Nephron (organoid): ENCODE results near the gene TTC22.

Source experiments
- H3K27ac Mint-ChIP-seq, 3 experiments: 2 replicates each; pipeline ENCODE4 v1.8.0; 2020; ENCODE audit warnings: mixed read lengths in 3 of 3, mild to moderate bottlenecking in 2 of 3, moderate library complexity in 1 of 3
- H3K27me3 Mint-ChIP-seq: 2 replicates; pipeline ENCODE4 v1.8.0; 2021; ENCODE audit warnings: low read depth, mild to moderate bottlenecking, moderate library complexity, mixed read lengths
- H3K36me3 Mint-ChIP-seq: 2 replicates; pipeline ENCODE4 v1.8.0; 2020; ENCODE audit warnings: low read depth, mixed read lengths
- H3K4me1 Mint-ChIP-seq: 2 replicates; pipeline ENCODE4 v1.8.0; 2020; ENCODE audit warnings: mixed read lengths
- H3K4me3 Mint-ChIP-seq, 3 experiments: 2 replicates each; pipeline ENCODE4 v1.8.0; 2020; ENCODE audit warnings: mild to moderate bottlenecking in 3 of 3, mixed read lengths in 3 of 3, moderate library complexity in 2 of 3
- H3K9me3 Mint-ChIP-seq: 2 replicates; pipeline ENCODE4 v1.8.0; 2020; ENCODE audit warnings: mixed read lengths
- CTCF ChIP-seq, 3 experiments: fragments of 200-600 bp; sonication (generic); IDR thresholded peaks; one replicate each; pipeline ENCODE4 v1.5.0; 2021; ENCODE audit warnings: antibody characterized with exemption in 3 of 3; ENCODE audit not compliant: unreplicated experiment in 3 of 3

The TTC22 gene

GRCh38 chr1:54764133-54764921, 36.8 kb downstream of the TTC22 start, which contains the start of gene PARS2:
Gene PARS2, minus strand, starts transcription at chr1:54764523. Its CDS starts 5,362 bp downstream, at chr1:54759161.
- no peaks in the 10 kb centered on the region for H3K9me3 Mint-ChIP-seq
- H3K4me3 Mint-ChIP-seq: peak within 1 kb of the TSS; percentile 94 to 96 (median 95)
- no peaks in the 10 kb centered on the region for H3K36me3 Mint-ChIP-seq
- H3K4me1 Mint-ChIP-seq: peaks cover 32% of the 10 kb centered on the region
- peak within 1 kb of the TSS; percentile 83 to 99 (median 96) for H3K27ac Mint-ChIP-seq
- H3K27me3 Mint-ChIP-seq: peaks cover 4% of the 10 kb centered on the region
- TF ChIP-seq CTCF (IDR thresholded peaks at IDR 0.05; ENCODE audit: unreplicated experiment in 3 of 3): no peak

GRCh38 chr1:54763816-54764132, 37.3 kb downstream of the TTC22 start:
- peaks cover 4% of the 10 kb centered on the region for H3K27me3 Mint-ChIP-seq
- no peak for TF ChIP-seq CTCF (IDR thresholded peaks at IDR 0.05; ENCODE audit: unreplicated experiment in 3 of 3)
- H3K9me3 Mint-ChIP-seq: no peaks in the 10 kb centered on the region
- peak overlapping the region; percentile 94 to 96 (median 95) for H3K4me3 Mint-ChIP-seq
- peak overlapping the region; percentile 83 to 99 (median 96) for H3K27ac Mint-ChIP-seq
- H3K36me3 Mint-ChIP-seq: no peaks in the 10 kb centered on the region
- peaks cover 36% of the 10 kb centered on the region for H3K4me1 Mint-ChIP-seq

GRCh38 chr1:54758678-54759348, 42.3 kb downstream of the TTC22 start:
- TF ChIP-seq CTCF (IDR thresholded peaks at IDR 0.05; ENCODE audit: unreplicated experiment in 3 of 3): no peak
- peaks cover 22% of the 10 kb centered on the region for H3K4me1 Mint-ChIP-seq
- H3K36me3 Mint-ChIP-seq: peaks cover 10% of the 10 kb centered on the region
- H3K9me3 Mint-ChIP-seq: no peaks in the 10 kb centered on the region
- H3K27me3 Mint-ChIP-seq: no peaks in the 10 kb centered on the region
- no peak overlapping the region for H3K27ac Mint-ChIP-seq
- H3K4me3 Mint-ChIP-seq: peak overlapping the region in 1 of 3 experiments; percentile 7

- Mint-ChIP-seq H3K36me3 (peaks cover 10% of the 10 kb centered on the region), H3K27me3 (no peaks in the 10 kb centered on the region), H3K27ac (no peak overlapping the region), H3K4me1 (peaks cover 14% of the 10 kb centered on the region), H3K4me3 (no peak overlapping the region), H3K9me3 (no peaks in the 10 kb centered on the region)
- no peak for TF ChIP-seq CTCF (IDR thresholded peaks at IDR 0.05; ENCODE audit: unreplicated experiment in 3 of 3)
Measured at GRCh38 chr1:54757833-54758232, 43.3 kb downstream of the TTC22 start.

- TF ChIP-seq CTCF (IDR thresholded peaks at IDR 0.05; ENCODE audit: unreplicated experiment in 3 of 3): no peak
- H3K4me1 Mint-ChIP-seq: peaks cover 5% of the 10 kb centered on the region
- H3K9me3 Mint-ChIP-seq: no peaks in the 10 kb centered on the region
- peaks cover 2% of the 10 kb centered on the region for H3K27me3 Mint-ChIP-seq
- H3K4me3 Mint-ChIP-seq: no peak overlapping the region
- peaks cover 10% of the 10 kb centered on the region for H3K36me3 Mint-ChIP-seq
- H3K27ac Mint-ChIP-seq: no peak overlapping the region
Measured at GRCh38 chr1:54754486-54755285, 46.4 kb downstream of the TTC22 start.
